ENCODE measurements around the gene RFXANK.
"Not testable (repeated sequence)": the region's sequence is repeated elsewhere in the genome, so short reads cannot be mapped to it uniquely, and the experiment has no call there.

The RFXANK gene

DNA sequence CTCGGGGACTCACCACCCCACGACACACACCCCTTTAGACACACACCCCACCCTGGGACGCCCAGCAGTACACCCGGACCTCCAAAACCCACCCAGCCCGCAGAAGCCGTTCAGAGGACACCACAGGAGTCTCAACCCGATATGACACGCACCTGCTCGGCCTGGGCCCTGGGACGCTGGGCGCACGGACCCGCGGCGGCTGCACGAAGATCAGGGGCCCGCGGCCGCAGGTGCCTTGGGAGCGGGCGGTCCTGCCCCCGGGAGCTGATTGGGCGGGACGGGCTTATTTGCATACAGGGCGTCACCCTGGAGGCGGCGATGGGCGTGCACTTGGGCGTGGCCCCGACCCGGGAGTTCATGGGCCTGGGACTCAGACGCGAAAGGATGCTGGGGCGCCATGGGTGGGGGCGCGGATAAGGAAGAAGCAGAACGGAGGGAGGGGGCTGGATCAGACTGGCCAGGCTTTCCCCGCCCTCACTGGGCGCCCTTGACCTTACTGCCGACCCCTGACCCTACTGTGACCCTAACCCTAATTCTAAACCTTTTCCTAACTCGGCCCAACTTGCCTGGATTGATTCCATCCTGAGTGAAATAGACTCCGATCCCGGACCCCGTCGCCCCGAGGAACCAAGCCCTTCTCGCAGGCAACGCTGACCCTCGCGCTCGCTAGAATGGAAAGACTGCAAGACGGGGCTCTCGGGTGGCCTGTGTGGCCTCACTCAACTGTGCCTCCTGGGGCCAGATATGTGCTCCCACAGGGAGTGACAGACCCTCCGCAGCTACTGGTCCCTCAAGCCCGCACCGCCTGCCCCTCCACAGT lies 21.8 kb upstream of the RFXANK start, which contains the start of gene MEF2B:
Gene MEF2B (minus strand): TSS at position 211 of the 820 bp plus-strand sequence. CDS start 19,528 bp downstream, outside the sequence.
- DNase-seq: peak; percentile 89

DNA sequence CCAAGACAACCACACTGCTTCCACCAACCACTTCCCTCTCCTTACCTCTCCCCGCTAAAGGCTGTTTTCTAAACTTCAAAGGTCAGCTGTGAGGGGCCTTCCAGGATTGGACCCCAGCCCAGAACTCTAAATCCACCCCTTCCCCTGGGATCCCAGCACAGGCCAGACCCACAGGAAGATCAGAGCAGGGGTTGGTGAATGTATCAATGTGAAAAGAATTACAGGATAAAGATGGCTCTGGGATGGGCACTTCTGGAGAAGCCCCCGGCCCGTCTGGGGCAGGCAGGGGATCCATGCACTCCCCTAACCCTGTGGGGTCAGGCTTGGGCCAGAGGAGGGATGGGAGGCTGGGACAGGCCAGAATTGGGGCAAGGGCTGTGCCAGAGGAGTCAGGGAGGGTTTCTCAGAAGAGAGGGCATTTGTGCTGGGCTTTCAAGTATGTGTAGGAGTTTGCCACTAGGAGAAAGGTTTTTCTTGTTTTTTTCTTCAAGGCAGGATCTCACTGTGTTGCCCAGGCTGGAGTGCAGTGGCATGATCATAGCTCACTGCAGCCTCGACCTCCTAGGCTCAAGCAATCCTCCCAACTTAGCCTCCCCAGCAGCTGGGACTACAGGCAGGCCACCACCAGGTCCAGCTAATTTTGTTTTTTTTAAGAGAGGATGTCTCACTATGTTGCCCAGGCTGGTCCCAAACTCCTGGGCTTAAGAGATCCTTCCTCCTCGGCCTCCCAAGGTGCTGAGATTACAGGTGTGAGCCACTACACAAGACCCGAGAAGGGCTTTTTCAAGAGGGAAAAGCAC lies 21.0 kb upstream of the RFXANK start:
- DNase-seq: no peak

DNA sequence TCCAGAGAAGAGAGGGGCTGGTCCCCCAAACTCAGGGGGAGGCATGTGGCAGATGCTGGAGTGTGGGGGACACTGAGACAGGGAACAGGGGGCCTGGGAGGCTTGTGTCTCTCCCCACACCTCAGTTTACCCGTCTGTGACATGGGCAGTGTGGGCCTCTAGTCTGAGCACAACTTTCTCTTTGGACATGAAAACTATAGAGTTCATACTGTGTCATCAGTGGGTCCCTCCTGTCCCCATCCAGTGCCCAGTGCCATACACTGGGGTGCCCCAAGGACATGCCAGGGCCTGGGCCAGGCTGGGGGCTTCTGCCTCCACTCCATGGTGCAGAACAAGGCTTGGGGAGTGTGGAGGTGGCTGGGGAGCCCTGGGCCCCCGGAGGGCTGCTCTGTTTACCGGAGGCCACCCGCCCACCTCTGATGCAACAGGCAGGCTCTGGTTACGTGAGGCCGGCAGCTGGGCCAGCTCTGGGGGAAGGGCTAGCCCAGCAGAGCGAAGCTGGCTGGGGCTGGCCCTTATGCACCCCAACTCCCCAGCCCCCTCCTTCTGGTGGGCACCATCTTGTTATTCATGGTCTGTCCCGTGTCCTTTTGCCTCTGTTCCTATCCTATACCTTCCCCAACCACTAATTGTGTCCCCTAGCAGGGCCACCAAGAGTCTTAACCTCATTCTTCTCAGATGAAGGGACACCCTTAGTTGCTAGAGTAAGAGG lies 20.1 kb upstream of the RFXANK start:
- no peak for DNase-seq

DNA sequence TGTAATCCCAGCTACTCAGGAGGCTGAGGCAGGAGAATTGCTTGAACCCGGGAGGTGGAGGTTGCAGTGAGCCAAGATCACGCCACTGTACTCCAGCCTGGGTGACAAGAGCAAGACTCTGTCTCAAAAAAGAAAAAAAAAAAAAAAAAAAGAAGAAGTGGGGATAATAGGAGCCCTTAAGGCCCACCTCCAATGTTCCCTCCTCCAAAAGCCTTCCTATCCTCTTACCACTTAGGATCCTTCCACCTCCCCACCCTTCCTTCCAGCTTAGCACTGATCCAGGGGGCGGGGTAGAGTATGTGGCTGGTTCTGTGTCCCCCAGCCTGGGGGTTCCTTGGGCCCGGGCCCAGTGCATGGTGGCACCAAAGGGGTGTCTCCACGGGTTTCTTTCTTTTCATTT lies 18.8 kb upstream of the RFXANK start:
- DNase-seq: not testable (repeated sequence)

DNA sequence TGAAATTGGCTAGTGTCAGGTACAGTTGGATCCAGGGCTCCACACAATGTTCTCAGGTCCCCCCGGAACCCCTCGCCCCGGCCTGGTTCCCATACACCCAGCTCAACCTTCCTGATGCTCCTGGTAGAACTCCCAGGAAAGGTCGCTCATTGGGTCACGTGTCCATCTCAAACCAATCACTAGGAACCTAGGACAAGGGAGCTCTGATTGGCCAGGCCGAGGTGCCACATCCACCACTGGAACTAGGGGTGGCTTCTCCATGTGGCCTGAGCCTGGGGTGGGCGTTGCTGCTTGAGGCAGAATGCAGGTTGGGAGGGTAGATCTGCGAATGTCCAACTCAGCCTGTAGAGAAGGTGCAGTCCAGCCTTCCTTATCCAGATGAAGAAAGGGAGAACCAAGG lies 15.1 kb upstream of the RFXANK start:
- no peak for DNase-seq

DNA sequence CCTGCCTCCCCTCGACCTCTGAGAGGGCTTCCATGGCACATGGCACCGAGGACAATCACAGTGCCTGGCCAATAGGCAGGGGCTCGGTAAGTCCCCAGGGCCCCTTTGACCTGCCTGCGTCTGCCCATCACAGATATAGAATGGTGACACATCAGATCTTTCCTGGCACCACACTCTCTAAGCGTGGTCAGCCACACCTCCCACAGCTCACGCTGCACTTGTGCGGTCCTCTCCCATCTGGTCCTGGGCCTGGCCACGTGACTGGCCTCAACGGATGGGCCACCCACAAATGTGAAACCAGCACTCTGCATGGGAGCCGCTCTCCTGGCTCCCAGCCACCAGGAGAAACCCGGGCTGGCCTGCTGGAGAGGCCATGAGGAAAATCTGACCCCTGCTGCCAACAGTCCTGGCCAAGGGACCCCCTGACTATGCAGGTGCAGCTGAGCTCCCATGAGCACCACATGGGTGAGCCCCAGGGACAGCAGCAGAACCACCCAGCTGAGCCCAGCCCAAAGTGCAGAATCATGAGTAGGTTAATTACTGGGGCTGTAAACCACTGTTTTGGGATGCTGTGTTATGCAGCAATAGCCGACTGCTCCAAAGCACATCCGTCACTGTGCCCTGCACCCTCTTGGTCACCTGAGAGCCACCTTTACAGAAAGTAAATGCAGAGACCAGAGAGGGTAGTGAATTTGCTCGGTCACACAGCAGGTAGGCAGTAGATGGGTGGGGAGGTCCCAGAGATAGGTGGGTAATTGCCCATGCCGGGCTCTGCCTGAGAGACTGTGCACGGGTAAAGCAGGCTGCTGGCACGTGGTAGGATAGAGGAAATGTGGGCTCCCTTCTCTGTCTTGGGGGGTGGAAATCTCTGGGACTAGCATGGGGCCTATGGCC lies 12.3 kb upstream of the RFXANK start:
- no peak for DNase-seq

DNA sequence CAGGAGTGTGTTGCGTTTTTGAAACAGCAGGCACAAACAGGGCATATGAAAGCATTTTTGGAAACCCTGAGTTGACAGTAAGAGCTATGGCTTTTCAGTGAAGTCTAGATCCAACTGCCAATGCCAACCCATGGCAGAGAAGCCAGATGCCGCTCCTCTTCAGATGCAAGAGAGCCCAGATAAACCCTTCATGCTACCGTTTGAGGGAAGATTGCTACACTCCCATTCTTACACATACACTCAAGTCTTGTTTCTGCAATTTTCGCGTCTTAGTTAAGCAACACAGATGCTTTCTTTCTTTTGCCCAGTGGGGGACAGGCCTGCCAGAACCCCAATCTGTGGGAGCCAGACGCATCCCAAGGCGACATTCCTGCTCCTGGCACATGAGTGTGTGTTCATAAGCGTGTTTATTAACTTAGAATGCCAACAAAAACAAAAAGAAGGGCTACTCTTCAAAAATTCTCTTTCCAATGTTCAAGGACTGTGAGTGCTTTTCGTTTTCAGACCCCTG lies 10.5 kb upstream of the RFXANK start:
- no peak for DNase-seq

DNA sequence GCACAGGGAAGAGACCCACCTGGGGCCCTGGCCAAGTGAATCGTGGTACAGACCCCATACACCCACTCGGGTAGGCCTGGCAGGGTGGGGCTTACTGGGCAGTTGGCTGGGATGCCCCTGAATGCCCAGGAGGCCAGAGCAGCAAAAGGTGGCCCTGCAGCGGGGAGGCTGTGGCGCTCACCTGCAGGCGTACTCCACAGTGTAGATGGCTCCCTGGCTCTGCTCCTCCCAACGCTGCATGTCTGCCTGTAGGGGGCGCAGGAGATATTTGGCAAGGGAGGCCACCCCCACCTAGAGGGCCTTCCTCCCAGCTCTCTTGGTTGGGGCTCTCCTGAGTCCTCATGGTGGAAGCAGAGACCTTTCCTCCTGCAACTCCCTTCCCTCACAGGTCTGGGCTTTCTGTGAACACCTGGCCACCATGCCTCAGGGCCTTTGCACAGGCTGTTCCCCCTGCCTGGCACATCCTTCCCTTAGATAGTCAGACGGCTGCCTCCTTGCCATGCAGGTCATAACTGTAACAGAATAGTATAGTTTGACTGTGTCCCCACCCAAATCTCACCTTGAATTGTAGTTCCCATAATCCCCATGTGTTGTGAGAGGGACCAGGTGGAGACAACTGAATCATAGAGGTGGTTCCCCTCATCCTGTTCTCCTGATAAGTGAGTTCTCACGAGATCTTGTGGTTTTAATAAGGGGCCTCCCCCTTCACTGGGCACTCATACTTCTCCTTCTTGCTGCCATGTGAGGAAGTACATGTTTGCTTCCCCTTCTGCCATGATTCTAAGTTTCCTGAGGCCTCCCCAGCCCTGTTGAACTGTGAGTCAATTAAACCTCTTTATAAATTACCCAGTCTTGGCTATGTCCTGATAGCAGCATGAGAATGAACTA lies 6.0 kb upstream of the RFXANK start:
- peak; percentile 72 for DNase-seq

DNA sequence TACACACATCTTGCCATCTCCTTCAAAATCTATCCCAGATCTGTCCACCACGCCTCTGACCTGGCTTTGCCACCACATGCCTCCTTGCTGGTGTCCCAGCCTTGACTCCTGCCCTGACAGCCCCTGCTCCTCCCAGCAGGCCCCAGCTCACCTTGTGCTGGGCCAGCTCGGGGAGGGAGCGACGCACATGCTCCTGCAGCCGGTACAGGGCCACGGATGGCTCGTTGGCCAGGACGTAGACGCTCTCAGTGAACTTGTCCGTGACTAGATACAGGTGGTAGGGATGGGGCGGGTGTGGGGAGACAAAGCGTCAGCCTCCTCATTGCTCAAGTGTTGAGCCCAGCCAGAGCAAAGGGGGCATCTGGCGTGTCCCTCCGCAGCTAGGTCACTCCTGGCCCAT lies 5.3 kb upstream of the RFXANK start:
- DNase-seq: no peak

DNA sequence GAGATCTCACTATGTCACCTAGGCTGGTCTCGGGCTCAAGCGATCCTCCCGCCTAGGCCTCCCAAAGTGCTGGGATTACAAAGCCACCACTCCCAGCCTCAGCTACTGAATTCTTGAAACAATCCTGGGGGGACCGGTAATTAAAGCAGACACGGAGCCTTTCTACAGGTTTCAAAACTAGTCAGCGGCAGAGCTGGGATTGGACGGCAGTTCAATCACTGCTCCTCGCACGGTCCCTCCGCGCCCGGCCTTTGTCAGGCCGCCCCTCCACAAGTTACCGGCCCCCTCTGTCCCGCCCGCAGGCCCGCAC lies 335 bp upstream of the RFXANK start:
- no peak for DNase-seq

DNA sequence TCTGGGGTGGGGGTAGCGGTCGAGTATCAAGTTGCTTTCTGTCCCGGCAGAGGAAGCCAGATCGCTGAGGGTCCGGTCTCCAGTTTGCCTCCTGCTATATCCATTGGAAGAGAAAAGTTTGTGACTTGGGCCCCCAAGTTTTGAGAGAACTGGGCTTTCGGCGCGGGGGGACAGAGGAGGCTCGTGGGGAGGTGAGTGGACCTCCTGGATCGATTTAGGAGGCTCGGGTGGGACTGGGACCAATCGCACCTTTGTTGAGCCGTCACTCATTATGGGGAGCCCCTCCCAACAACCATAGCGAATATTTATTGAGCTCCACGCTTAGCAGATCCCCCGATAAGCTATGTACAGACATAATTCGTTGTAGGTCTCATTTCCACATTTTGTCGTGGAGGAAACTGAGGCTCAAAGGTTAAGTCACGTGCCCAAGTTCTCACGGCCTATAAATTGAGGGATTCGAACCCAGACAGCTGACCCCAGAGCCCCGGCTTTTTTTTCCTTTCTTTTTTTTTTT lies 909 bp downstream of the RFXANK start:
- no peak for DNase-seq

DNA sequence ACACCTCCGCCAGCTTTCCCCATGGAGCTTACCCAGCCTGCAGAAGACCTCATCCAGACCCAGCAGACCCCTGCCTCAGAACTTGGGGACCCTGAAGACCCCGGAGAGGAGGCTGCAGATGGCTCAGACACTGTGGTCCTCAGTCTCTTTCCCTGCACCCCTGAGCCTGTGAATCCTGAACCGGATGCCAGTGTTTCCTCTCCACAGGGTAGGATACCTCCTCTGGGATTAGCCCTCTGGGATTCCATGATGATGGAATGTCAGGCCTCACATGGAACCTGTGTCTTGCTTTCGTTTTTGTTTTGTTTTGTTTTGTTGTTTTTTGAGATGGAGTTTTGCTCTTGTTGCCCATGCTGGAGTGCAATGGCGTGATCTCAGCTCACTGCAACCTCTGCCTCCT lies 1.9 kb downstream of the RFXANK start:
- DNase-seq: no peak

DNA sequence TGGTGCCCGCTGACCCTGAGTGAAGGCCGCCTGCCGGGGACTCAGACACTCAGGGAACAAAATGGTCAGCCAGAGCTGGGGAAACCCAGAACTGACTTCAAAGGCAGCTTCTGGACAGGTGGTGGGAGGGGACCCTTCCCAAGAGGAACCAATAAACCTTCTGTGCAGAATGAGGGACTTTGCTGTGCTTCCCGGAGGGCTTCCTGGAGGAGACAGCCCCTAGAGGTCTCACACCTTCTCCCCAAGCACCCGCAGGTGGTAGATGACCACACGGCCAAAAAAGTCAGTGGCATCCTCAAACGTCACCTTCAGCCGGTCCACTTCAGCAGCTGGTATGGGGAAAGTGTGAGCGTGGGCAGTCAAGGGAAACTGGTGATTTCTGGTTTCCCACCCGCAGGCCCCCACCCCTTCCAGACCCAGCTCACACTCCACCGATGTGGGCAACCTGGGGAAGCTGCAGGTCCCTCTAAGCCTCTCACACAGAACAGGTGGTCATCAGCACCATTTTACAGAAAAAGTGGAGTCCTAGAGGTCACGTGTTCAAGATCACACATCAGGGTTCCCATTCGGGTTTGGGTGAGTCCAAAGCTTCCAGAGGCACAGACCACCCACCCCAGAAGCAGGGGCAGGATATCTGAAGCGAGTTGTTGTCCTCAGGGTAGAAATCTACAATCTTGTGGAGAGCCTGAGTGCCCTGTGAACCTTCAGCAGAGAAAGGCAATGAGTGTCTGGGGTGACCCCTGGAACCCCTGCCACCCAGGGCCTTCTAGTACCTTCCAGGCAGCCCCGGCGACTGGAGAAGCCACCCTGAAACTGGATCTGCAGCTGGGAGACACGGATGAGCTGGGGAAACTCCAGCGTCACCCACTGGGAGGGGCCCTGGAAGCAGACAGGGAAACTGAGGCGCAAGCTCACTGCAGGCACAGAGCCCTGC lies 9.9 kb downstream of the RFXANK start:
- DNase-seq: no peak

DNA sequence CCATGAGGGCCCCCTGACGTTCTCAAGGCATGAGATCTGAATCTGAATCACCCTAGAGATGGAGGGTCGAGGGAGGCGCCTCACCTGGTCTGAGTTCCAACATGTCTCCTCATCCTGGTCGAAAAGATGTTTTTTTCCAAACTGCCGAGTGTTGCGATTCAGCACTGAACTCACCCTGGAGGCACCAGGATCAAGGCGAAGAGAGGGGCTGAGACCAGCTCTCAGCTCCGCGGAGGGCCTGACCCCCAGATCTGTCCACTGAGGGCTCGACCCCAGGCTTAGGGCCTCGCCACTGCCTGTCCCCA lies 10.6 kb downstream of the RFXANK start:
- no peak for DNase-seq

DNA sequence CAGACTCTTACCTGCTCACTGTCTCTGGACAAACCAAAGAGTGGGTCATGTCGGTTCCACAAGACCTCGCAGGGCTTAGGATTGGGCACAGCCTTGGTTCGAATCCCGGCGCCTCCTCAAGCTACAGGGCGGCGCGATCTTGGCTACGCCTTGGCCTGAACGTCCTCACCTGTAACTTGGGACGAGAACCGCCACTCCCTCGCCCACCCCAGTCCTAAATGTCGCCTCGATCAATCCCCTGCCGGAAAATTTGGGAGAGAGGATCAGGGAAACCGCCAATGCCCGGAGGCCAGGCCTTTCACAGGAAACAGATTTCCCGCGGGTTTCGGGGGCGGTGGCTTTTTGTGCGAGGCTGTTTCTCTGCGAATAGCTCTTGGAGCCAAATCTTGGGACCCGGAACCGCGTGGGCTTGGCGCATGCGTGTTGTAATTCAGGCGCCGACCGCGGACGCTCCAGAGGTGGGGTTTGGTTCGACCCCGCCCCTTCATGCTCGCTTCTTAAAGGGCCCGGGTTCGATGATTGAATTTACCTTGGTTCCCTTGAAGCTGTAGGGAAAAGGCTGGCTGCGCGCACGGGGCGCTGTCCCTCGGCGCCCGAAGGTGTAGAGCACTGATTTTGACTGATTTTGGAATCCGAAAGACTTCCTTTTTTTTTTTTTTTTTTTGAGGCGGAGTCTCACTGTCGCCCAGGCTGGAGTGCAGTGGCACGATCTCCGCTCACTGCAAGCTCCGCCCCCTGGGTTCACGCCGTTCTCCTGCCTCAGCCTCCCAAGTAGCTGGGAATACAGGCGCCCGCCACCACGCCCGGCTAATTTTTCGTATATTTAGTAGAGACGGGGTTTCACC lies 11.2 kb downstream of the RFXANK start, which contains the start of gene NR2C2AP:
Gene NR2C2AP (minus strand): TSS at position 403 of the 845 bp plus-strand sequence. CDS start 354 bp downstream, at position 49.
- peak; percentile 96 for DNase-seq

DNA sequence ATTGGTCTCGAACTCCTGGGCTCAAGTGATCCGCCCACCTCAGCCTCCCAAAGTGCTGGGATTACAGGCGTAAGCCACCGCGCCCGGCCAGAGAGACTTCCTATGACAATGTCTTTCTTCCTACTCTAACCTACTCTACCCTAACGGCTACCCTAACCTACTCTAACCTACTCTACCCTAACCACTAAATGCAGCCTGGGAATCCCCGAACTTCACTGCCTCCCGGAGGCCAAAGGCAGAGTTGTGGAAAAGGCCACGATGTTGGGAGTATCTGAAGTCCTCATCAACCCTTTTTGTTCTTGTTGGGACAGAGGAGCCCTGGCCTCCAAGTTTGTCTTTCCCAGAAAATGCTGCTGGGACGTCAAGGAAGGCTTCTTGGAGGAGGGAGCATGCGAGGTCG lies 12.1 kb downstream of the RFXANK start:
- no peak for DNase-seq

DNA sequence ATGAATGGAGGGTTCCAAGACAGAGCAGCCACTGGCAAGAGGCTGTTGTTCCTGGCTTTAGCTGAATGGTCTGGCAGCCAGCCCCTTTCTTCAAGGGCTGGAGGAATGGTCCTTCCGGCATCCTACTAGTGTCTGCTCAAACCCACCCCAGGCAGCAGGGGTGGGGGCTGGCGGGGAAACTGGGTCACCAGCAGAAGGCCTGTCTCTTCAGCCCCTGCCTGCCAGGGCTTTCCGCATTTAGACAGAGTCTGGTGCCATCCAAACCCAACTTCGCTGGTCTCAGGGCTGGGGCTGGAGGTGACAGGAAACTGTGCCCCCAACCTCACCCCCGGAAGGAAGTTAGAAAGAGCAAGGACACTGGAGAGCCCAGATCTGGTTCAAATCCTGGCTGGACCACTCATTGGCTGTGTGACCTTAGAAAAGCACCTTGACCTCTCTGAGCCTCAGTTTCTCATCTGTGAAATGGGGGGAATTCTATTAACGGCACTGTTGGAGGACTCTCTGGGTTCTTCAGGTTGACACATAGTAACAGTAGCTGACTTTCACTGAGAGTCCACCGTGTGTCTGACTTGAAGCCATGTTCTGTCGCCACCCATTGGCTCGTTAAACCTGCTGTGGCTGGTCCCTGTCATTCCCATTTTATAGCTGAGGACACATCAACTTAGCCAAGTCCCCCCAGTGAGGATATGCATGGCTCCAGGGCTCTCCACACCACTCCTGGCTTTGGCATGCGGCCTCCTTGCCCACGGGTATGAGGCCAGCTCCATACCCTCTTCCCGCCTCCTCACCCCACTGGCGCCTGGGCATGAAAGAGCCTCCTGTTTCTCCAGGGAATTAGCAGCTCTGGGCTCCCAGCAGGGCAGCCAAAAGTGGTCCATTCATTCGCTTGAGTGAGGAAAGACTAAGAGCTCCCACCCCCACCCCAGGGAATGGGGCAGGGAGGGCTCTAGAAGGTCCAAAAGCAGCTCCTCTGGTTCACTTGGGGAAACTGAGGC lies 13.7 kb downstream of the RFXANK start:
- DNase-seq: no peak

DNA sequence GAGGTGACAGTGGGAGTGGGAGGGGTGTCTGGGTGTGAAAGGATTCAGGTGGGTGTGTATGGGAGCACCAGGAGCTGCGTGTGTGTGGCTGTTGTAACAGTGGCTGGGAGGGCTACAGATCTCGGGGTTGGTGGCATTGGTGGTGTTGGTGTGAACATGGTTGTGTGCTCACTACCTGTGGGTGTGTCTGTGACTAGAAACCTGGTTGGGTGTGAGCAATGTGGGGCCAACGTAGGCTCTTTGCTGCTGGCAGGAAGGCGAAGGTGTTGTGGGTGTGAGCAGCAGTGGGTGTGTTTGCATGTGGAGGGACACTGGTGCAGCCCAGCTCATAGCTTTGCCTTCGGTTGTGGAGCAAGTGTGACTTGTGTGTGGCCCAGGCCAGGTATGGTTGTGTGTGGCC lies 14.9 kb downstream of the RFXANK start:
- no peak for DNase-seq
